Keratinocyte (primary cell): Measurements from ENCODE around the gene RFX2.

Source experiments
- EZH2 ChIP-seq: IDR thresholded peaks from one replicate; pipeline ENCODE4 v1.6.1; 2012; ENCODE audit warnings: inconsistent platforms, mild to moderate bottlenecking, low read length, moderate library complexity
- TF ChIP-seq, protein P1 (sequence below), 3 experiments: IDR thresholded peaks in 1 of 3; conservative IDR thresholded peaks in 1 of 3; optimal IDR thresholded peaks in 1 of 3; 2 replicates in 2 of 3; 3 replicates in 1 of 3; pipeline versions ENCODE3 to v1.5.1; 2011; ENCODE audit warnings: low read length in 3 of 3, mild to moderate bottlenecking in 3 of 3, moderate library complexity in 2 of 3, control low read depth in 1 of 3, inconsistent platforms in 1 of 3; ENCODE audit not compliant: insufficient read depth in 2 of 3; ENCODE audit errors: extremely low read depth in 1 of 3

DNA sequence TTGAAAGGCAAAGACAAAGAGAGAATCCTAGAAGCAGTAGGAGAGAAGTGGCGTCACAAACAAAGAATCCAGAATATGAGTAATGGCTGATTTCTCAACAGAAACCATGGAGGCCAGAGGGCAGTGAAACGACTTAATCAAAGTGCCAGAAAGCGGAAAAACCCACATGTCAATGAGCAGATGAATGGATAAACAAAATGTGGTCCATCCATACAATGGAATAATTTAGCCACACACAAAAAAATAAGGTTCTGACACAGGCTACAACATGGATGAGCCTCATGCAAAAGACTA, 80.1 kb downstream of the RFX2 start:
- TF ChIP-seq, protein P1, sequence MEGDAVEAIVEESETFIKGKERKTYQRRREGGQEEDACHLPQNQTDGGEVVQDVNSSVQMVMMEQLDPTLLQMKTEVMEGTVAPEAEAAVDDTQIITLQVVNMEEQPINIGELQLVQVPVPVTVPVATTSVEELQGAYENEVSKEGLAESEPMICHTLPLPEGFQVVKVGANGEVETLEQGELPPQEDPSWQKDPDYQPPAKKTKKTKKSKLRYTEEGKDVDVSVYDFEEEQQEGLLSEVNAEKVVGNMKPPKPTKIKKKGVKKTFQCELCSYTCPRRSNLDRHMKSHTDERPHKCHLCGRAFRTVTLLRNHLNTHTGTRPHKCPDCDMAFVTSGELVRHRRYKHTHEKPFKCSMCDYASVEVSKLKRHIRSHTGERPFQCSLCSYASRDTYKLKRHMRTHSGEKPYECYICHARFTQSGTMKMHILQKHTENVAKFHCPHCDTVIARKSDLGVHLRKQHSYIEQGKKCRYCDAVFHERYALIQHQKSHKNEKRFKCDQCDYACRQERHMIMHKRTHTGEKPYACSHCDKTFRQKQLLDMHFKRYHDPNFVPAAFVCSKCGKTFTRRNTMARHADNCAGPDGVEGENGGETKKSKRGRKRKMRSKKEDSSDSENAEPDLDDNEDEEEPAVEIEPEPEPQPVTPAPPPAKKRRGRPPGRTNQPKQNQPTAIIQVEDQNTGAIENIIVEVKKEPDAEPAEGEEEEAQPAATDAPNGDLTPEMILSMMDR (optimal IDR thresholded peaks at IDR 0.05 in 1 of 3, IDR thresholded peaks at IDR 0.05 in 1 of 3, conservative IDR thresholded peaks at IDR 0.05 in 1 of 3; ENCODE audit: extremely low read depth in 1 of 3, insufficient read depth in 2 of 3, low read length in 3 of 3) = no peak
- TF ChIP-seq EZH2 = no peak
